HEK293 (cell line): ENCODE results near the gene STAT2.

Experiments used
- CTCF ChIA-PET: fragments of 350-600 bp; formaldehyde crosslinking; extraction: SDS; loops from one replicate; lab custom pipeline; 2021; ENCODE audit warnings: antibody characterized with exemption; lab: Yijun Ruan, JAX
- POLR2A ChIA-PET: fragments of 300-600 bp; formaldehyde crosslinking; extraction: SDS; loops from one replicate; lab custom pipeline; 2020; ENCODE audit warnings: antibody characterized with exemption, inconsistent platforms; lab: Yijun Ruan, JAX
- H3K27ac ChIP-seq: fragments of 200-500 bp; sonication (Bioruptor generic); 2 replicates; pipeline ENCODE4 v1.5.1; 2014; ENCODE audit warnings: low read depth, low read length, control low read depth, inconsistent platforms; ENCODE audit errors: extremely low read depth
- H3K36me3 ChIP-seq, 2 experiments: fragments of 200-500 bp in 1 of 2; sonication (Bioruptor generic) in 1 of 2; 1 replicate in 1 of 2; 2 replicates in 1 of 2; pipeline ENCODE4 v1.5.1; 2014 to 2017; ENCODE audit warnings: inconsistent platforms in 2 of 2, low read length in 2 of 2; ENCODE audit not compliant: control insufficient read depth in 2 of 2, insufficient read depth in 1 of 2
- H3K4me1 ChIP-seq: fragments of 200-500 bp; sonication (Bioruptor generic); 2 replicates; pipeline ENCODE4 v1.5.1; 2014; ENCODE audit warnings: mild to moderate bottlenecking, low read length, inconsistent platforms; ENCODE audit not compliant: control insufficient read depth, insufficient read depth
- H3K4me3 ChIP-seq: 2 replicates; pipeline ENCODE4 v1.5.1; 2011; ENCODE audit warnings: low read depth, mild to moderate bottlenecking, control low read depth, low read length, moderate library complexity
- H3K9me3 ChIP-seq: fragments of 200-500 bp; sonication (Bioruptor generic); 2 replicates; pipeline ENCODE4 v1.5.1; 2014; ENCODE audit warnings: low read depth, low read length, inconsistent platforms; ENCODE audit not compliant: control insufficient read depth, insufficient read depth
- HOXA7 ChIP-seq: sonication (generic); formaldehyde crosslinking; IDR thresholded peaks from 2 replicates; pipeline ENCODE4 v1.8.1; 2022; ENCODE audit warnings: missing genetic modification reagents, borderline replicate concordance
- MYNN ChIP-seq: fragments of 450-650 bp; formaldehyde crosslinking; IDR thresholded peaks from 2 replicates; pipeline ENCODE4 v1.5.1; 2016; ENCODE audit warnings: missing biosample characterization, missing genetic modification characterization, borderline replicate concordance
- PRDM1 ChIP-seq: fragments of 450-650 bp; formaldehyde crosslinking; IDR thresholded peaks from 2 replicates; pipeline ENCODE4; 2016; ENCODE audit warnings: missing biosample characterization, missing genetic modification characterization
- RBAK ChIP-seq: fragments of 450-650 bp; formaldehyde crosslinking; IDR thresholded peaks from 2 replicates; pipeline ENCODE4 v1.5.1; 2016; ENCODE audit warnings: missing biosample characterization, missing genetic modification characterization
- SCRT1 ChIP-seq: fragments of 450-650 bp; formaldehyde crosslinking; IDR thresholded peaks from 2 replicates; pipeline ENCODE4 v1.5.1; 2016; ENCODE audit warnings: missing biosample characterization, missing genetic modification characterization, borderline replicate concordance
- ZBTB7A ChIP-seq: fragments of 450-650 bp; formaldehyde crosslinking; IDR thresholded peaks from 2 replicates; pipeline ENCODE4 v1.5.1; 2016; ENCODE audit warnings: low read depth, missing biosample characterization, missing genetic modification characterization
- ZFP69B ChIP-seq: fragments of 450-650 bp; formaldehyde crosslinking; IDR thresholded peaks from 2 replicates; pipeline ENCODE4 v1.5.1; 2016; ENCODE audit warnings: missing biosample characterization, missing genetic modification characterization
- ZNF10 ChIP-seq: fragments of 450-650 bp; formaldehyde crosslinking; IDR thresholded peaks from 2 replicates; pipeline ENCODE4 v1.5.1; 2017; ENCODE audit warnings: missing biosample characterization, missing genetic modification characterization
- ZNF121 ChIP-seq: fragments of 450-650 bp; formaldehyde crosslinking; IDR thresholded peaks from 2 replicates; pipeline ENCODE4 v1.5.1; 2016; ENCODE audit warnings: missing biosample characterization, missing genetic modification characterization
- ZNF132 ChIP-seq: fragments of 450-650 bp; formaldehyde crosslinking; IDR thresholded peaks from 2 replicates; pipeline ENCODE4 v1.5.1; 2017; ENCODE audit warnings: missing biosample characterization, missing genetic modification characterization, borderline replicate concordance
- ZNF138 ChIP-seq: fragments of 450-650 bp; formaldehyde crosslinking; IDR thresholded peaks from 2 replicates; pipeline ENCODE4 v1.5.1; 2016; ENCODE audit warnings: missing biosample characterization, missing genetic modification characterization, borderline replicate concordance
- ZNF140 ChIP-seq: fragments of 450-650 bp; formaldehyde crosslinking; IDR thresholded peaks from 2 replicates; pipeline ENCODE4 v1.5.1; 2016; ENCODE audit warnings: missing biosample characterization, missing genetic modification characterization
- ZNF335 ChIP-seq: fragments of 450-650 bp; formaldehyde crosslinking; conservative IDR thresholded peaks from 2 replicates; pipeline ENCODE4 v1.5.1; 2016; ENCODE audit warnings: missing biosample characterization, missing genetic modification characterization
- ZNF366 ChIP-seq: fragments of 450-650 bp; formaldehyde crosslinking; conservative IDR thresholded peaks from 2 replicates; pipeline ENCODE4 v1.5.1; 2016; ENCODE audit warnings: missing biosample characterization, missing genetic modification characterization
- ZNF404 ChIP-seq: fragments of 450-650 bp; formaldehyde crosslinking; IDR thresholded peaks from 2 replicates; pipeline ENCODE4 v1.5.1; 2017; ENCODE audit warnings: missing biosample characterization, missing genetic modification characterization
- ZNF585B ChIP-seq: fragments of 450-650 bp; formaldehyde crosslinking; IDR thresholded peaks from 2 replicates; pipeline ENCODE4 v1.5.1; 2016; ENCODE audit warnings: missing biosample characterization, missing genetic modification characterization
- ZNF626 ChIP-seq: fragments of 450-650 bp; sonication (Bioruptor Pico); formaldehyde crosslinking; IDR thresholded peaks from 2 replicates; pipeline ENCODE4 v1.5.1; 2018; ENCODE audit warnings: missing biosample characterization, missing genetic modification characterization, inconsistent platforms
- ZNF629 ChIP-seq: fragments of 450-650 bp; formaldehyde crosslinking; IDR thresholded peaks from 2 replicates; pipeline ENCODE4 v1.5.1; 2017; ENCODE audit warnings: missing biosample characterization, missing genetic modification characterization
- ZNF658 ChIP-seq: fragments of 450-650 bp; formaldehyde crosslinking; IDR thresholded peaks from 2 replicates; pipeline ENCODE4; 2016; ENCODE audit warnings: missing biosample characterization, missing genetic modification characterization
- ZNF776 ChIP-seq: fragments of 450-650 bp; formaldehyde crosslinking; IDR thresholded peaks from 2 replicates; pipeline ENCODE4 v1.5.0; 2017; ENCODE audit warnings: missing biosample characterization, missing genetic modification characterization, borderline replicate concordance
- ZSCAN30 ChIP-seq: fragments of 450-650 bp; IDR thresholded peaks from 2 replicates; pipeline ENCODE4 v1.5.1; 2018; ENCODE audit warnings: missing biosample characterization, mild to moderate bottlenecking, missing genetic modification characterization, moderate library complexity
- TF ChIP-seq, protein P1 (sequence below): fragments of 450-650 bp; formaldehyde crosslinking; IDR thresholded peaks from 2 replicates; pipeline ENCODE4 v1.5.1; 2017; ENCODE audit warnings: missing biosample characterization, missing genetic modification characterization
- TF ChIP-seq, protein P2 (sequence below): fragments of 450-650 bp; formaldehyde crosslinking; IDR thresholded peaks from 2 replicates; pipeline ENCODE4 v1.5.1; 2017; ENCODE audit warnings: missing biosample characterization, missing genetic modification characterization
- TF ChIP-seq, protein P3 (sequence below): fragments of 450-650 bp; formaldehyde crosslinking; IDR thresholded peaks from 2 replicates; pipeline ENCODE4; 2016; ENCODE audit warnings: missing biosample characterization, missing genetic modification characterization
- TF ChIP-seq, protein P4 (sequence below): fragments of 450-650 bp; formaldehyde crosslinking; IDR thresholded peaks from 2 replicates; pipeline ENCODE4 v1.5.1; 2016; ENCODE audit warnings: missing biosample characterization, missing genetic modification characterization, low read depth
- TF ChIP-seq, protein P5 (sequence below): fragments of 450-650 bp; formaldehyde crosslinking; IDR thresholded peaks from 2 replicates; pipeline ENCODE4 v1.5.1; 2016; ENCODE audit warnings: missing biosample characterization, missing genetic modification characterization

Gene STAT2

DNA sequence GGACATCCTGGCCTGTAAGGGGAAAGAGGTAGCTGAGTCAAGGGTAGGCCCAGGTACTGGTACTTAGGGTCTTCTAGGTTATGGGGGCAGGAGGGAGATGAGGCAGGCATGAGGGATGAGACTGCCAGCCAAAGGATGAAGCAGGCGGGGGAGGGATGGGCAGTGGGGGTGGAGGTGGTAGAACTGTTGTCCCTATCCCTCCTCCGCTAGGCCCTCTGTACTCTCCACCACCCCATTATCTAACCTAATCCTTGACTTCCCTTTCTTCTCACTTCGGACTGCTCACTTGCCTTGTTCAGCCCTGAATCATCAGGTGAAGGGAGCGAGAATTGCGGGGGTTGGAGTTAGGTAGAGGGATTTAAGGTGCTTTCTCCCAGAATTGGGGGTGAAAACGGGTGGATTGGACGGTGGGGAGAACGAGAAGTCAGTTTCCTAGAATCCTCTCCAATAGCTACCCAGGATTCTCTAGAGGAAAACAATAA, 26.7 kb downstream of the STAT2 start (continued):
- peak; percentile 98 for TF ChIP-seq ZNF10 (tag by site-specific recombination)
- TF ChIP-seq ZNF366: 0 out of 2 replicates have a peak, but pooled peaks have one; percentile 14
- no peak for TF ChIP-seq ZNF335
- peak; percentile 36; the same call in 1 of the 2 replicates for TF ChIP-seq PRDM1 (tag by site-specific recombination)
- no peak for TF ChIP-seq ZNF121 (tag by site-specific recombination)
- no peak for TF ChIP-seq SCRT1 (tag by site-specific recombination)

DNA sequence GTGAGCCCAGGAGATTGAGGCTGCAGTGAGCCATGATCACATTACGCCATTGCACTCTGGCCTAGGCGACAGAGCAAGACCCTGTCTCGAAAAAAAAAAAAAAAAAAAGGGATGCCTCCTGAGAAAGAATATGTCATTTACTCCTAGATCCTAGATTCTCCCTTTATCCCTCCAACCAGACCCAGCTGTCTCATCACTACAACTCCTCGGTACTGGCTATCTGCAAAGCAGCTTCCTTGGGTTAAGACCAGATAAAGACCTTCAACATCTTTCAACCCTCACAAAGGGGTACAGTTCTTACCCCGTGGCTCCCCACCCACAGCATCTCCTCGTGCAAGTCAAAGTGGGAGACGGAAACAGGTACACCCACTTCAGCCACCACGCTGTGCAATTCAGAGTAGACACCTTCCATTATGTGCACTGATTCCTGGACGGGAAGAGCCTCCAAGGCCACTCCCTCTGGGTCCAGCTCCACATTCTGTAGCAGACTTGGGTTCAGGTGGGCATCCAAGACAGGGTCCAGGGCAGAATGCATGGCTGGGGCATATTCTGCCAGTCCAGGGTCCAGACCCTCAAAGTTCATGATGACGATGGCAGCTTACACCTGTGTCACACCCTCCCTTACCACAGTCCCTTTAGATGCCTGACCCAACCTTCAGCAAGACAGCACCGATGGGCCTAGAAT, 27.3 kb downstream of the STAT2 start:
- Histone ChIP-seq H3K36me3 (peaks cover 0 to 12% of the 10 kb centered on the region in 2 experiments; a peak in 2 of 3 replicates), H3K4me3 (peak overlapping the region; percentile 63), H3K4me1 (peaks cover 5% of the 10 kb centered on the region), H3K9me3 (no peaks in the 10 kb centered on the region), H3K27ac (peak overlapping the region; percentile 80)
- TF ChIP-seq ZNF629 (tag by site-specific recombination) (no peak), ZFP69B (tag by site-specific recombination) (no peak), MYNN (tag by site-specific recombination) (no peak), ZNF132 (tag by site-specific recombination) (no peak), HOXA7 (CRISPR knock-in tag) (no peak), ZNF404 (tag by site-specific recombination) (no peak), RBAK (tag by site-specific recombination) (no peak), ZNF626 (tag by site-specific recombination) (no peak), ZNF585B (tag by site-specific recombination) (no peak), ZNF138 (tag by site-specific recombination) (no peak)
- TF ChIP-seq, protein P1, sequence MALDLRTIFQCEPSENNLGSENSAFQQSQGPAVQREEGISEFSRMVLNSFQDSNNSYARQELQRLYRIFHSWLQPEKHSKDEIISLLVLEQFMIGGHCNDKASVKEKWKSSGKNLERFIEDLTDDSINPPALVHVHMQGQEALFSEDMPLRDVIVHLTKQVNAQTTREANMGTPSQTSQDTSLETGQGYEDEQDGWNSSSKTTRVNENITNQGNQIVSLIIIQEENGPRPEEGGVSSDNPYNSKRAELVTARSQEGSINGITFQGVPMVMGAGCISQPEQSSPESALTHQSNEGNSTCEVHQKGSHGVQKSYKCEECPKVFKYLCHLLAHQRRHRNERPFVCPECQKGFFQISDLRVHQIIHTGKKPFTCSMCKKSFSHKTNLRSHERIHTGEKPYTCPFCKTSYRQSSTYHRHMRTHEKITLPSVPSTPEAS (tag by site-specific recombination): no peak
- TF ChIP-seq, protein P2, sequence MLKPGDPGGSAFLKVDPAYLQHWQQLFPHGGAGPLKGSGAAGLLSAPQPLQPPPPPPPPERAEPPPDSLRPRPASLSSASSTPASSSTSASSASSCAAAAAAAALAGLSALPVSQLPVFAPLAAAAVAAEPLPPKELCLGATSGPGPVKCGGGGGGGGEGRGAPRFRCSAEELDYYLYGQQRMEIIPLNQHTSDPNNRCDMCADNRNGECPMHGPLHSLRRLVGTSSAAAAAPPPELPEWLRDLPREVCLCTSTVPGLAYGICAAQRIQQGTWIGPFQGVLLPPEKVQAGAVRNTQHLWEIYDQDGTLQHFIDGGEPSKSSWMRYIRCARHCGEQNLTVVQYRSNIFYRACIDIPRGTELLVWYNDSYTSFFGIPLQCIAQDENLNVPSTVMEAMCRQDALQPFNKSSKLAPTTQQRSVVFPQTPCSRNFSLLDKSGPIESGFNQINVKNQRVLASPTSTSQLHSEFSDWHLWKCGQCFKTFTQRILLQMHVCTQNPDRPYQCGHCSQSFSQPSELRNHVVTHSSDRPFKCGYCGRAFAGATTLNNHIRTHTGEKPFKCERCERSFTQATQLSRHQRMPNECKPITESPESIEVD (tag by site-specific recombination): no peak
- TF ChIP-seq, protein P3, sequence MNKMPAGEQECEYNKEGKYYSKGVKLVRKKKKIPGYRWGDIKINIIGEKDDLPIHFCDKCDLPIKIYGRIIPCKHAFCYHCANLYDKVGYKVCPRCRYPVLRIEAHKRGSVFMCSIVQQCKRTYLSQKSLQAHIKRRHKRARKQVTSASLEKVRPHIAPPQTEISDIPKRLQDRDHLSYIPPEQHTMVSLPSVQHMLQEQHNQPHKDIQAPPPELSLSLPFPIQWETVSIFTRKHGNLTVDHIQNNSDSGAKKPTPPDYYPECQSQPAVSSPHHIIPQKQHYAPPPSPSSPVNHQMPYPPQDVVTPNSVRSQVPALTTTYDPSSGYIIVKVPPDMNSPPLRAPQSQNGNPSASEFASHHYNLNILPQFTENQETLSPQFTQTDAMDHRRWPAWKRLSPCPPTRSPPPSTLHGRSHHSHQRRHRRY (tag by site-specific recombination): no peak
- CTCF ChIA-PET: interaction anchor here (0.9 to 1.4 kb wide), 2 partner anchors 14 to 16 kb away, joined by 4 to 5 read pairs; no protein-coding TSS in a partner anchor
- POLR2A ChIA-PET: interaction anchor here (0.7 to 3.4 kb wide), 8 partner anchors 12 to 143 kb away, joined by 3 to 32 read pairs (median 4); partner anchors contain the start of genes CNPY2, SMARCC2 and STAT2

DNA sequence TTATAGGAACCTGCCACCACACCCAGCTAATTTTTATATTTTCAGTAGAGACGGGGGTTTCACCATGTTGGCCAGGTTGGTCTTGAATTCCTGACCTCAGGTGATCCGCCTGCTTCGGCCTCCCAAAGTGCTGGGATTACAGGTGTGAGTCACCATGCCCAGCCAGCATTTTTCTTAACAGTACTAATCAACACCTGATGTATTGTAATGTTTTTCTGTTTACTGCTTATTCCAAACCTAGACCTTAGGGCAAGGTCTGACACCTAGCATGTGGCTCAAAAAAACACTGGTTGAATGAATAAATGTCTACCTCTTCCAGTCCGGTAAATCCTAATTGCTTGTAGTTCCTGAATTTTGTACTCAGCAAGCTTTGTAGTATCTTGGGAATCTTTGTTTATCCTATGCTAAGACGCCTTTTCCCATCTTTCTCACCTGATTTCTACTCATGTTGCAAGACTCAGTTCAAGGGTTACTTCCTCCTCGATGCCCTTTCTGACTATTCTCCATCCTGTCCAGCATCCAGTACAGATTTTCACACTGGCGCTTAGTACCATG, 28.9 kb downstream of the STAT2 start:
- CTCF ChIA-PET: no interaction called here
- Histone ChIP-seq H3K9me3 (no peaks in the 10 kb centered on the region), H3K4me3 (no peak overlapping the region), H3K27ac (no peak overlapping the region), H3K4me1 (peaks cover 5% of the 10 kb centered on the region), H3K36me3 (peaks cover 5 to 28% of the 10 kb centered on the region in 2 experiments)
- POLR2A ChIA-PET: interaction anchor here (1.9 kb wide), 1 partner anchor 15 kb away, joined by 7 read pairs; the partner anchor contains the start of gene CNPY2
- TF ChIP-seq ZSCAN30 (tag by site-specific recombination) (no peak), ZNF140 (tag by site-specific recombination) (no peak), ZNF776 (tag by site-specific recombination) (no peak), ZNF658 (tag by site-specific recombination) (no peak), ZFP69B (tag by site-specific recombination) (no peak), ZBTB7A (tag by site-specific recombination) (no peak)
- TF ChIP-seq, protein P4, sequence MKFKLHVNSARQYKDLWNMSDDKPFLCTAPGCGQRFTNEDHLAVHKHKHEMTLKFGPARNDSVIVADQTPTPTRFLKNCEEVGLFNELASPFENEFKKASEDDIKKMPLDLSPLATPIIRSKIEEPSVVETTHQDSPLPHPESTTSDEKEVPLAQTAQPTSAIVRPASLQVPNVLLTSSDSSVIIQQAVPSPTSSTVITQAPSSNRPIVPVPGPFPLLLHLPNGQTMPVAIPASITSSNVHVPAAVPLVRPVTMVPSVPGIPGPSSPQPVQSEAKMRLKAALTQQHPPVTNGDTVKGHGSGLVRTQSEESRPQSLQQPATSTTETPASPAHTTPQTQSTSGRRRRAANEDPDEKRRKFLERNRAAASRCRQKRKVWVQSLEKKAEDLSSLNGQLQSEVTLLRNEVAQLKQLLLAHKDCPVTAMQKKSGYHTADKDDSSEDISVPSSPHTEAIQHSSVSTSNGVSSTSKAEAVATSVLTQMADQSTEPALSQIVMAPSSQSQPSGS (tag by site-specific recombination): no peak
- TF ChIP-seq, protein P5, sequence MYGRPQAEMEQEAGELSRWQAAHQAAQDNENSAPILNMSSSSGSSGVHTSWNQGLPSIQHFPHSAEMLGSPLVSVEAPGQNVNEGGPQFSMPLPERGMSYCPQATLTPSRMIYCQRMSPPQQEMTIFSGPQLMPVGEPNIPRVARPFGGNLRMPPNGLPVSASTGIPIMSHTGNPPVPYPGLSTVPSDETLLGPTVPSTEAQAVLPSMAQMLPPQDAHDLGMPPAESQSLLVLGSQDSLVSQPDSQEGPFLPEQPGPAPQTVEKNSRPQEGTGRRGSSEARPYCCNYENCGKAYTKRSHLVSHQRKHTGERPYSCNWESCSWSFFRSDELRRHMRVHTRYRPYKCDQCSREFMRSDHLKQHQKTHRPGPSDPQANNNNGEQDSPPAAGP (tag by site-specific recombination): no peak
